Inflammatory macrophage treated with lipopolysaccharide for 4 hours (primary cell): ENCODE measurements around the gene CHAC2.
"Not testable (repeated sequence)": the region's sequence is repeated elsewhere in the genome, so short reads cannot be mapped to it uniquely, and the experiment has no call there.

Experiments used
- DNase-seq: peaks from one replicate; pipeline ENCODE4 v3.0.0-alpha.2; 2020

The CHAC2 gene

GRCh38 chr2:53780056-53780455 is 12.5 kb downstream of the CHAC2 start:
- no peak for DNase-seq

- no peak for DNase-seq
Measured at GRCh38 chr2:53782676-53783075, 15.1 kb downstream of the CHAC2 start.

GRCh38 chr2:53784436-53784835 is 16.8 kb downstream of the CHAC2 start:
- no peak for DNase-seq

GRCh38 chr2:53785366-53785765 is 17.8 kb downstream of the CHAC2 start:
- no peak for DNase-seq

GRCh38 chr2:53786352-53786704 is 18.7 kb downstream of the CHAC2 start:
- peak; percentile 28 for DNase-seq

- peak; percentile 88 for DNase-seq
Measured at GRCh38 chr2:53786705-53787613, 19.4 kb downstream of the CHAC2 start, which contains the start of the genes ASB3 and ERLEC1. Gene ASB3, minus strand, starts transcription at chr2:53786953. Its CDS starts 21,381 bp downstream, at chr2:53765572. Gene ERLEC1, plus strand, starts transcription at chr2:53787044. Its CDS starts 167 bp downstream, at chr2:53787211.

- peak; percentile 70 for DNase-seq
Measured at GRCh38 chr2:53787614-53788289, 20.1 kb downstream of the CHAC2 start.

- no peak for DNase-seq
Measured at GRCh38 chr2:53793261-53793660, 25.7 kb downstream of the CHAC2 start.

GRCh38 chr2:53793821-53794220 is 26.2 kb downstream of the CHAC2 start:
- no peak for DNase-seq

GRCh38 chr2:53801547-53801946 is 33.9 kb downstream of the CHAC2 start:
- DNase-seq: no peak

GRCh38 chr2:53802617-53803151 is 35.1 kb downstream of the CHAC2 start:
- DNase-seq: no peak

- no peak for DNase-seq
Measured at GRCh38 chr2:53811601-53812000, 44.0 kb downstream of the CHAC2 start.

- DNase-seq: no peak
Measured at GRCh38 chr2:53813151-53813550, 45.5 kb downstream of the CHAC2 start.

- no peak for DNase-seq
Measured at GRCh38 chr2:53818854-53819435, 51.3 kb downstream of the CHAC2 start.

GRCh38 chr2:53819634-53820033 is 52.0 kb downstream of the CHAC2 start:
- DNase-seq: no peak

- DNase-seq: no peak
Measured at GRCh38 chr2:53820048-53820447, 52.4 kb downstream of the CHAC2 start.

GRCh38 chr2:53820711-53821110 is 53.1 kb downstream of the CHAC2 start:
- DNase-seq: no peak

- DNase-seq: no peak
Measured at GRCh38 chr2:53821810-53822209, 54.2 kb downstream of the CHAC2 start.

- DNase-seq: not testable (repeated sequence)
Measured at GRCh38 chr2:53823639-53824038, 56.0 kb downstream of the CHAC2 start.
